HG03439 (cell line): ENCODE results near the gene EHMT1.

ENCODE experiments used
- ATAC-seq: cut with Tn5 transposase; IDR thresholded peaks from one replicate; pipeline ENCODE4 v1.9.1; 2021; ENCODE audit warnings: mild to moderate bottlenecking, moderate library complexity; ENCODE audit not compliant: unreplicated experiment

EHMT1 gene

GRCh38 chr9:137781906-137782585 lies 163.2 kb downstream of the EHMT1 start:
- ATAC-seq: no peak

- no peak for ATAC-seq
Observed at GRCh38 chr9:137783521-137783920, 164.7 kb downstream of the EHMT1 start.

- no peak for ATAC-seq
Observed at GRCh38 chr9:137784046-137784445, 165.2 kb downstream of the EHMT1 start.

GRCh38 chr9:137784641-137785513 lies 166.1 kb downstream of the EHMT1 start:
- no peak for ATAC-seq

- no peak for ATAC-seq
Observed at GRCh38 chr9:137785704-137786161, 166.9 kb downstream of the EHMT1 start.

DNA sequence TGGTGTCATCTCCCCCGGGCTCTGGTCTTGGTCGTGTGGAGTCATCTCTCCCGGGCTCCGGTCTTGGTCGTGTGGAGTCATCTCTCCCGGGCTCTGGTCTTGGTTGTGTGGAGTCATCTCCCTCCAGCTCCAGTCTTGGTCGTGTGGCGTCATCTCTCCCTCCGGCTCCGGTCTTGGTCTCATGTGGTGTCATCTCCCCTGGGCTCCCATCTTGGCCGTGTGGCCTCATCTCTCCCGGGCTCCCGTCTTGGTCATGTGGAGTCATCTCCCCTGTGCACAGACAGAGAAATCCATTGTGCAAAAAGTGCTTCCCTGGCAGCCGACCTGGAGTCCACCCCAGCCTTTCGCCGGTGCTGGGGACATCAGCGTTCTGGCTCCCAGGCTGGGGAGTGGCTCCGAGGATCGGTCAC lies 167.7 kb downstream of the EHMT1 start:
- no peak for ATAC-seq

DNA sequence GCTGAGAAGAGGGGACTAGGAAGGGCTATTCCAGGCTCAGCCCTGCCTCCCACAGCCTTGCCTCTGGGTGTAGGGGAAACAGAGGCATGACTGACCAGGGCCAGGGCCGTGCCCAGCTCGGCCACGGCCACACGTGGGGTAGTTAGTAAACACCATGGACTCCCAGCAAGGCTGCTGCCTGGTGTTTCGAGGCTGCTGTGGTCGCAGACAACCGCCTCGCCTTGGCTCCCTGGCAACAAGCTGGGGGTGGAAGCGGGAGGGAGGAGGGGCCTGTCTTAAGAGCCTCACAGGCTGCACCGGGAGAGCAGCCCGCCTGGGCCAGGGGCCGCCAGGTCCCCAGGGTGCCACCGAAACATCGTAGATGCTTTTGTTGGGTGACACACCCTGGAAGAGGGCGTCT lies 168.6 kb downstream of the EHMT1 start:
- no peak for ATAC-seq

DNA sequence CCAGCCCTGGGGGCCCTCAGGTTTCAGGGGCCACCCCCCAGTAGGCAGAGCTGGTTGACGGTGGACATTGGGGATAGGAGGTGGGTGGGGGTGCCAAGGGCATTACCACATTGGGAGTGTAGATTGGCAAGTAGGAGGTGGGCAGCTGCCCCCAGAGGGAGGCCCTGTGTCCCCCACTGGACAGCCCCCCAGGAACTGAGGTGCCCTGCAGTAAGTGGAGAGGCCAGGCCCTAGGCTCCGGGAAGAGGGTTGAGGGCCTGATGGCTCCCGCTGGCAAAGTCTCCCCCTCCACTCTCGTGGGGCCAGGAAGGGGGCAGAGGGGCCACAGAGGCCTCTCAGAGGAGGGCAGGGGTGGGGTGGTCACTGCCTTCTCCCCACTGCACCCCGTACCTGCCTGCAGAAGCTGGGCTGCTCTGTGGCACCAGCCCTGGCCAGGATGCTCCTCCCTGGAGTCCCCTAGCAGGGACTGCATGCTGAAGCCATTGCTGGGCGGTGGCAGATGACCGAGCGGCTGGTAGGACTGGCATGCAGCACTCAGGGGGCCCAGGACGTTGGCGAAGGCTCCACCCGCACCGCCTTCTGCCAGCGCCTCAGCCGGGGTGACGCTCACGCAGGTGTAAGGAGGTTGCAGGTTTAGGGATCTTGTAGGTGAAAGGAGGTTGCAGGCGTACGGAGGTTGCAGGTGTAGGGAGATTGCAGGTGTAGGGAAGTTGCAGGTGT lies 169.1 kb downstream of the EHMT1 start:
- no peak for ATAC-seq

- no peak for ATAC-seq
Observed at GRCh38 chr9:137788561-137789294, 169.9 kb downstream of the EHMT1 start.

DNA sequence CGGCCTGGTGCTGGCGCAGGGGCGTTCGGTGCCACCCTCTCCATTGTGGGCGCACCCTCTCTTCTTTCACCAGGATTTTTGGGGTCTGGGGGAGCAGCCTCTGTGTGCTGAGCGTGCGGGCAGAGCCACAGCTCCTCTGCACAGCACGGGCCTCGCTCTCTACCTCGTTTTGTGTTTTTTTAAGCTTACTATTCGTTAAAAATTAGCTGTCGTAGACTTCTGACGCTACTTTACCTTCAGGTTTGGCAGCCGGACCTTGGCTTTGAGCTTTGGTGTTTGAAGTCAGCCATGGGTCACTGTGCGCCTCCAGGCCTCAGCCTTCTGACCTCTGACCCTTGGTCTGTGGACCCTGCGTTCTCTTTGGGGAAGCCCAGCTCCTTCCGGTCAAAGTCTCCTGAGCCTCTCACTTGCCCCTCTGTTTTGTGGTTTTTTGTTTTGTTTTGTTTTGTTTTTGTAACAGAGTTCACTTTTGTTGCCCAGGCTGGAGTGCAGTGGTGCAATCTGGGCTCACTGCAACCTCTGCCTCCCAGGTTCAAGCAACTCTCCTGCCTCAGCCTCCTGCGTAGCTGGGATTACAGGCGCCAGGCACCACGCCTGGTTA lies 170.6 kb downstream of the EHMT1 start:
- no peak for ATAC-seq

GRCh38 chr9:137791947-137792346 lies 173.1 kb downstream of the EHMT1 start:
- no peak for ATAC-seq

DNA sequence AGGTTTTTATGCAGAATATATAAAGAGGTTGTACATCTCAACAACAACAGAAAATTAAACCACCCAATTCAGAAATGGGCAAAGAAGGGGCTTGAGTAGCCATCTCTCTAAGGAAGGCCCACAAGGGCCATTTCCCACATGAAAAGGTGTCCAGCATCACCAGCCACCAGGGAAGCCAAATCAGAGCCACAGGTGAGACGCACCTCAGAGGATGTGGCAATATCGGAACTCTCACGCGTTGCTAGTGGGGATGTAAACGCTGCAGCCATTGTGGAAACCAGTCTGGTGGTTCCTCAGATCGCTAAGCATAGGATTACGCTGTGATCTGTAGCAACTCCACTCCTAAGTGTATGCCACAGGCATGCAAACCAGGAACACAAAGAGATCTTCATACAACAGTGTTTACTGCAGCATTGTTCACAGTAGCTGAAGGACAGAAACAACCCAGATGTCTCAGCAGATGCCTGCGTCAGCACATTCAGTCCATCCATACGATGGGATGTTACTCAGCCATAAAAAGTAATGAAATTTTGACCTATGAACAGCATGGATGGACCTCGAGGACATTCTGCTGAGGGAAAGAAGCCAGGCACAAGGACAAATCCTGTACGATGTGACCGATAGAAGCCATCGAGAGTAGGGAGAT lies 174.5 kb downstream of the EHMT1 start:
- ATAC-seq: no peak

DNA sequence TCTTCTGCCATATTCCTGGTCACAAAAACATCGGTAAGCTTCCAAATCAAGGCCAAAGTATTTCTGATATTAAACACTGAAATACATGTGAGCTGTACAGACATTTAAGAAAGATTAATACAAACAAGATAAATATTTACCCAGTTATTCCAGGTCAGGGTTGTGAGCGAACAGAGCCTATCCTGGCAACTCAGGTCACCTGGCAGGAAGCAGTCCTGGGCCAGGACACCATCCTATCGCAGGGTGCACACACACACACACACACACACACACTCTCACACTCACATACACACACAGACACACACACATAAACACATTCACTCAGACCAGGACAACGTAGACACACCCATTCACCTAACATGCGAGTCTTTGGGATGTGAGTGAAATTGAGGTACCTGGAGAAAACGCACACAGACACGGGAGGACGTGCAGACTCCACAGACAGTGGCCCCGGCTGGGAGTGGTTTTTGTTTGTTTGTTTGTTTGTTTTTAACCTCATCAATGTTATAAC lies 176.4 kb downstream of the EHMT1 start:
- ATAC-seq: no peak

DNA sequence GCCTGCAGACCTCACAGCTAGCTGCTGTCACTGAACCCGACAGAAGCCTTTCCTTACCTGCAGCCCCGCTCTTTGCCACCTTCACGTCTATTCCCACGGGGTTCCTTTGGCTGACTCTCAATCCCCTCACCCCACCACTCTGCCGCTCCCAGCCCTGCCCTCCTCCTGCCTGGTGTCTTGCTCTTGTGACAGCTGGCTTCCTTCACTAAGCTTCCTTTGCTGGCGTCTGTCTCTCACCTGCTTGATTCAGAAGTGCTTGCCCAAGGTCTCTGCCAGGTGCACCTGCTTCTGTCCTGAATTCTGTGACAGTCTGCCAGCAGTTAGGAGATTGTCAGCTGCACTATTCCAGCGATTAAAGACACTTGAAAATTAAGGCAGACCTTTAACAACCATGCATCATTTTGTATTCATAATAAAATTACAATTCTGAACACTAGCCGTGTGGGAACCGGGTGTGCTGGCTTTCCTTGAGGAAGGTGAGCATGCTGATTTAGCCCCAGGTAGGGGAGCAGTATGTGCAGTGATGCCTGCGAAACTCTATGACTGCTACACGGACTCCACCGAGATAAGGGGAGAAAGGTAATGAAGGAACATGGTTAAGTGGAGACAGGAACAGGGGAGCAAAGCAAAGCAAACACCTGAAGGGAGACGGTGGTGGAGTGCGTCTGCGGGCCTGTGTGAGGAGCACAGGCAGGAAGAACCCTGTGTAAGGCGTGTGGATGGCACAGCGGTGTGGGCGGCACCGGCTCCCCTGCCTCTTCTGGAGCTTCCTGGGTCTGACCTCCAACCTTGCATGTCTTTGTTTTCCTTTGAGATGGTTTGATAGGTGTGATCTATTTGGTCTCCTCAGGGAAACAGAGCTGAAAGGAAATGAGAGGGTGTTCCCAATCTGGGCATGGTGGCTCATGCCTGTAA lies 178.7 kb downstream of the EHMT1 start:
- ATAC-seq: no peak

DNA sequence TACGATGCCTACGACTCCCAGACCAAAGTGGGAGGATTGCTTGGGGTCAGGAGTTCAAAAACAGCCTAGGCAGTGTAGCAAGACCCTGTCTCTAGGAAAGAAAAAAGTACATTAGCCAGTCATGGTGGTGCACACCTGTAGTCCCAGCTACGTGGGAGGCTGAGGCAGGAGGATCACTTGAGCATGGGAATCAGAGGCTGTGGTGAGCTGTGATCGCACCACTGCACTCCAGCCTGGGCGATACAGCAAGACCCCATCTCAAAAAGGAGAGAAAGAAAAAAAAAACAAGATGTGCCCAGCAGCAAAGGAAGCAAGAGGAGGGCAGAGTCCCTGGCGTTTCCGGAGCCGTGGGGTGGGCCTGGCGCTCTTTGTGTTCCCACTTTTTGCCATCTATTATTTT lies 179.3 kb downstream of the EHMT1 start:
- no peak for ATAC-seq

- ATAC-seq: no peak
Observed at GRCh38 chr9:137798901-137799629, 180.3 kb downstream of the EHMT1 start.

- ATAC-seq: no peak
Observed at GRCh38 chr9:137799630-137799983, 180.8 kb downstream of the EHMT1 start.
